HCT116 (cell line): ENCODE results near the gene PLEKHA5.

Source experiments
- CEBPB ChIP-seq: IDR thresholded peaks from 2 replicates; pipeline ENCODE4 v1.6.1; 2012; ENCODE audit warnings: low read depth
- EZH2 ChIP-seq: fragments of 200-600 bp; sonication (generic); IDR thresholded peaks from 2 replicates; pipeline ENCODE4 v1.6.1; 2017; ENCODE audit warnings: antibody characterized with exemption, mixed run types
- POLR2A ChIP-seq: IDR thresholded peaks from 2 replicates; pipeline ENCODE4 v1.7.0; 2011; ENCODE audit warnings: borderline replicate concordance; ENCODE audit not compliant: insufficient read depth, insufficient read length; ENCODE audit errors: extremely low read depth
- SP1 ChIP-seq: IDR thresholded peaks from 2 replicates; pipeline ENCODE4 v1.6.1; 2012; ENCODE audit warnings: low read depth
- TF ChIP-seq, protein P1 (sequence below), 3 experiments: fragments of 200-600 bp in 1 of 3; sonication (generic) in 1 of 3; IDR thresholded peaks in 2 of 3; conservative IDR thresholded peaks in 1 of 3; 2 replicates each; pipeline ENCODE4 v1.5.1; 2012 to 2017; ENCODE audit warnings: low read depth in 2 of 3, low read length in 2 of 3, antibody characterized with exemption in 1 of 3, borderline replicate concordance in 1 of 3, control low read depth in 1 of 3, mild to moderate bottlenecking in 1 of 3, mixed read lengths in 1 of 3, mixed run types in 1 of 3, moderate library complexity in 1 of 3; ENCODE audit not compliant: insufficient read depth in 1 of 3
- TF ChIP-seq, protein P2 (sequence below): IDR thresholded peaks from 2 replicates; pipeline ENCODE4 v1.6.1; 2012; ENCODE audit warnings: low read depth

GRCh38 chr12:19110221-19110940 is 19.2 kb upstream of the PLEKHA5 start:
- TF ChIP-seq, protein P1, sequence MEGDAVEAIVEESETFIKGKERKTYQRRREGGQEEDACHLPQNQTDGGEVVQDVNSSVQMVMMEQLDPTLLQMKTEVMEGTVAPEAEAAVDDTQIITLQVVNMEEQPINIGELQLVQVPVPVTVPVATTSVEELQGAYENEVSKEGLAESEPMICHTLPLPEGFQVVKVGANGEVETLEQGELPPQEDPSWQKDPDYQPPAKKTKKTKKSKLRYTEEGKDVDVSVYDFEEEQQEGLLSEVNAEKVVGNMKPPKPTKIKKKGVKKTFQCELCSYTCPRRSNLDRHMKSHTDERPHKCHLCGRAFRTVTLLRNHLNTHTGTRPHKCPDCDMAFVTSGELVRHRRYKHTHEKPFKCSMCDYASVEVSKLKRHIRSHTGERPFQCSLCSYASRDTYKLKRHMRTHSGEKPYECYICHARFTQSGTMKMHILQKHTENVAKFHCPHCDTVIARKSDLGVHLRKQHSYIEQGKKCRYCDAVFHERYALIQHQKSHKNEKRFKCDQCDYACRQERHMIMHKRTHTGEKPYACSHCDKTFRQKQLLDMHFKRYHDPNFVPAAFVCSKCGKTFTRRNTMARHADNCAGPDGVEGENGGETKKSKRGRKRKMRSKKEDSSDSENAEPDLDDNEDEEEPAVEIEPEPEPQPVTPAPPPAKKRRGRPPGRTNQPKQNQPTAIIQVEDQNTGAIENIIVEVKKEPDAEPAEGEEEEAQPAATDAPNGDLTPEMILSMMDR (IDR thresholded peaks at IDR 0.05 in 2 of 3, conservative IDR thresholded peaks at IDR 0.05 in 1 of 3; ENCODE audit: borderline replicate concordance in 1 of 3, insufficient read depth in 1 of 3, low read depth in 2 of 3, low read length in 2 of 3) = no peak
- TF ChIP-seq EZH2 (no peak), POLR2A (no peak), CEBPB (no peak), SP1 (no peak)
- TF ChIP-seq, protein P2, sequence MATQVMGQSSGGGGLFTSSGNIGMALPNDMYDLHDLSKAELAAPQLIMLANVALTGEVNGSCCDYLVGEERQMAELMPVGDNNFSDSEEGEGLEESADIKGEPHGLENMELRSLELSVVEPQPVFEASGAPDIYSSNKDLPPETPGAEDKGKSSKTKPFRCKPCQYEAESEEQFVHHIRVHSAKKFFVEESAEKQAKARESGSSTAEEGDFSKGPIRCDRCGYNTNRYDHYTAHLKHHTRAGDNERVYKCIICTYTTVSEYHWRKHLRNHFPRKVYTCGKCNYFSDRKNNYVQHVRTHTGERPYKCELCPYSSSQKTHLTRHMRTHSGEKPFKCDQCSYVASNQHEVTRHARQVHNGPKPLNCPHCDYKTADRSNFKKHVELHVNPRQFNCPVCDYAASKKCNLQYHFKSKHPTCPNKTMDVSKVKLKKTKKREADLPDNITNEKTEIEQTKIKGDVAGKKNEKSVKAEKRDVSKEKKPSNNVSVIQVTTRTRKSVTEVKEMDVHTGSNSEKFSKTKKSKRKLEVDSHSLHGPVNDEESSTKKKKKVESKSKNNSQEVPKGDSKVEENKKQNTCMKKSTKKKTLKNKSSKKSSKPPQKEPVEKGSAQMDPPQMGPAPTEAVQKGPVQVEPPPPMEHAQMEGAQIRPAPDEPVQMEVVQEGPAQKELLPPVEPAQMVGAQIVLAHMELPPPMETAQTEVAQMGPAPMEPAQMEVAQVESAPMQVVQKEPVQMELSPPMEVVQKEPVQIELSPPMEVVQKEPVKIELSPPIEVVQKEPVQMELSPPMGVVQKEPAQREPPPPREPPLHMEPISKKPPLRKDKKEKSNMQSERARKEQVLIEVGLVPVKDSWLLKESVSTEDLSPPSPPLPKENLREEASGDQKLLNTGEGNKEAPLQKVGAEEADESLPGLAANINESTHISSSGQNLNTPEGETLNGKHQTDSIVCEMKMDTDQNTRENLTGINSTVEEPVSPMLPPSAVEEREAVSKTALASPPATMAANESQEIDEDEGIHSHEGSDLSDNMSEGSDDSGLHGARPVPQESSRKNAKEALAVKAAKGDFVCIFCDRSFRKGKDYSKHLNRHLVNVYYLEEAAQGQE = no peak
